OCI-LY7 (cell line): Measurements from ENCODE around the gene VPS35L. TPM values are rescaled to one million over a fixed set of nuclear protein-coding genes. Genes with fewer than 3 reads are reported as not detected.

Experiments used
- BruUV-seq: library from RNA; stranded (reverse); fragments of 400-500 nt; replicated peaks from 2 replicates; lab custom pipeline; 2021; lab: Mats Ljungman, UMichigan
- CTCF ChIA-PET: fragments of 300-600 bp; sonication (Branson Sonifier 250); formaldehyde crosslinking; loops from one replicate; lab custom pipeline; 2022; ENCODE audit warnings: antibody characterized with exemption; ENCODE audit not compliant: unreplicated experiment; lab: Charles Lee
- POLR2A ChIA-PET: fragments of 300-600 bp; sonication (Branson Sonifier 250); formaldehyde crosslinking; loops from one replicate; lab custom pipeline; 2022; ENCODE audit warnings: antibody characterized with exemption; lab: Charles Lee
- DNase-seq: peaks from one replicate; pipeline ENCODE4 v3.0.0-alpha.2; 2015; ENCODE audit warnings: low spot score
- H2AFZ ChIP-seq: fragments of 200-600 bp; sonication (generic), shearing (Covaris generic); 2 replicates; pipeline ENCODE4 v1.6.1; 2014; ENCODE audit warnings: mild to moderate bottlenecking, antibody characterized with exemption, low read length, moderate library complexity
- H3K27ac ChIP-seq: fragments of 200-600 bp; sonication (generic); 2 replicates; pipeline ENCODE4 v1.5.1; 2014; ENCODE audit warnings: mixed run types, low read depth, mild to moderate bottlenecking, moderate library complexity, low read length, inconsistent platforms; ENCODE audit not compliant: poor library complexity, severe bottlenecking
- H3K36me3 ChIP-seq: fragments of 200-600 bp; sonication (generic); 2 replicates; pipeline ENCODE4 v1.6.1; 2014; ENCODE audit warnings: mild to moderate bottlenecking, antibody characterized with exemption, low read length, moderate library complexity, mixed read lengths; ENCODE audit not compliant: insufficient read depth
- H3K4me1 ChIP-seq: fragments of 200-600 bp; sonication (generic); 2 replicates; pipeline ENCODE4 v1.5.1; 2014; ENCODE audit warnings: mild to moderate bottlenecking, low read length; ENCODE audit not compliant: insufficient read depth, poor library complexity, severe bottlenecking
- H3K4me2 ChIP-seq: fragments of 200-600 bp; sonication (generic); 2 replicates; pipeline ENCODE4 v1.6.1; 2014; ENCODE audit warnings: mild to moderate bottlenecking, low read length
- H3K4me3 ChIP-seq: fragments of 200-600 bp; sonication (generic); 2 replicates; pipeline ENCODE4 v1.5.1; 2014; ENCODE audit warnings: mild to moderate bottlenecking, low read depth, low read length; ENCODE audit not compliant: poor library complexity, severe bottlenecking
- H3K79me2 ChIP-seq: fragments of 200-600 bp; sonication (generic); 2 replicates; pipeline ENCODE4 v1.6.1; 2016; ENCODE audit warnings: low read depth, mild to moderate bottlenecking, low read length, moderate library complexity, mixed read lengths; ENCODE audit not compliant: insufficient read depth
- H3K9me2 ChIP-seq: fragments of 200-600 bp; sonication (generic); 2 replicates; pipeline ENCODE4 v1.6.1; 2016; ENCODE audit warnings: mild to moderate bottlenecking, low read length, mixed read lengths; ENCODE audit not compliant: insufficient read depth
- H3K9me3 ChIP-seq: fragments of 200-600 bp; sonication (generic); 2 replicates; pipeline ENCODE4 v1.6.1; 2014; ENCODE audit warnings: mild to moderate bottlenecking, mixed run types, low read length, mixed read lengths
- H4K20me1 ChIP-seq: fragments of 200-600 bp; sonication (generic); 2 replicates; pipeline ENCODE4 v1.6.1; 2014; ENCODE audit warnings: mild to moderate bottlenecking, antibody characterized with exemption, low read length, moderate library complexity, mixed read lengths; ENCODE audit not compliant: insufficient read depth
- EZH2phosphoT487 ChIP-seq: fragments of 200-600 bp; sonication (generic); IDR thresholded peaks from 2 replicates; pipeline ENCODE4 v1.6.1; 2018; ENCODE audit warnings: low read depth, borderline replicate concordance, mild to moderate bottlenecking, mixed run types, antibody characterized with exemption, low read length, moderate library complexity, mixed read lengths
- intact Hi-C: fragments of 100-400 bp; cut with micrococcal nuclease; formaldehyde crosslinking; loops from one replicate; pipeline ENCODE4 v1.10.0; 2022; ENCODE audit not compliant: unreplicated experiment
- total RNA-seq, 2 experiments: library from RNA; depleted of rRNA in 1 of 2; stranded (reverse); fragments of >200 nt in 1 of 2; shearing (Covaris generic) in 1 of 2; gene quantifications; 2 replicates each; pipeline ENCODE4 v1.2.3, GENCODE V29; 2014 to 2022
- TF ChIP-seq, protein P1 (sequence below): fragments of 200-600 bp; sonication (generic); conservative IDR thresholded peaks from 2 replicates; pipeline ENCODE4 v1.5.1; 2014; ENCODE audit warnings: mild to moderate bottlenecking, antibody characterized with exemption, low read length, moderate library complexity, mixed read lengths

VPS35L gene
- total RNA-seq, 2 experiments from 2014 or later: 16.5 to 65.2 TPM

DNA sequence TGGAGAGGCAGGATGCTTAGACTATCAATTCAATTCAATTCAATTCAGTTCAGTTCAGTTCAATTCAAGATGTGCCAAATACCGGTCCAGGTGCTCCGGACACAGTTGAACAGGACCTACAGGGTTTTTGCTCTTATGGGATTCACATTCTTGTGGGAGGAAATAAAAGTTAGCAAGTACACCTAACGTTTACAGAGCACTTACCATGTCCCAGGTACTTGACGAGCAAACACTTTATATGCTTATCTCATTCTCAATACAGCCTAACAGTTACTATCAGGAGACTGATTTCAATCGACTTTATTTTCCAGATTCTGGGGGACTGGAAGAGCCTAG is 33.1 kb upstream of the VPS35L start:
- no peaks in the 10 kb centered on the region; the same call in 1 of the 2 replicates for H4K20me1 ChIP-seq
- BruUV-seq: no TSS peak
- peaks cover 73% of the 10 kb centered on the region for H3K79me2 ChIP-seq
- POLR2A ChIA-PET: no interaction called here
- H3K9me3 ChIP-seq: no peaks in the 10 kb centered on the region
- peaks cover 54% of the 10 kb centered on the region for H3K4me1 ChIP-seq
- H3K36me3 ChIP-seq: peaks cover 16% of the 10 kb centered on the region; the same call in 1 of the 2 replicates
- peak overlapping the region; percentile 86 for H3K4me2 ChIP-seq
- H3K4me3 ChIP-seq: peak overlapping the region; percentile 83
- H2AFZ ChIP-seq: peak overlapping the region; percentile 81
- H3K9me2 ChIP-seq: no peaks in the 10 kb centered on the region
- CTCF ChIA-PET: no interaction called here
- peak; percentile 18 for DNase-seq
- no peak for TF ChIP-seq EZH2phosphoT487
- TF ChIP-seq, protein P1, sequence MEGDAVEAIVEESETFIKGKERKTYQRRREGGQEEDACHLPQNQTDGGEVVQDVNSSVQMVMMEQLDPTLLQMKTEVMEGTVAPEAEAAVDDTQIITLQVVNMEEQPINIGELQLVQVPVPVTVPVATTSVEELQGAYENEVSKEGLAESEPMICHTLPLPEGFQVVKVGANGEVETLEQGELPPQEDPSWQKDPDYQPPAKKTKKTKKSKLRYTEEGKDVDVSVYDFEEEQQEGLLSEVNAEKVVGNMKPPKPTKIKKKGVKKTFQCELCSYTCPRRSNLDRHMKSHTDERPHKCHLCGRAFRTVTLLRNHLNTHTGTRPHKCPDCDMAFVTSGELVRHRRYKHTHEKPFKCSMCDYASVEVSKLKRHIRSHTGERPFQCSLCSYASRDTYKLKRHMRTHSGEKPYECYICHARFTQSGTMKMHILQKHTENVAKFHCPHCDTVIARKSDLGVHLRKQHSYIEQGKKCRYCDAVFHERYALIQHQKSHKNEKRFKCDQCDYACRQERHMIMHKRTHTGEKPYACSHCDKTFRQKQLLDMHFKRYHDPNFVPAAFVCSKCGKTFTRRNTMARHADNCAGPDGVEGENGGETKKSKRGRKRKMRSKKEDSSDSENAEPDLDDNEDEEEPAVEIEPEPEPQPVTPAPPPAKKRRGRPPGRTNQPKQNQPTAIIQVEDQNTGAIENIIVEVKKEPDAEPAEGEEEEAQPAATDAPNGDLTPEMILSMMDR: no peak
- intact Hi-C loops: loop anchor here (2.0 to 5.0 kb wide), 3 partner anchors 32 to 455 kb away; partner anchors contain the start of genes COQ7 and VPS35L
- H3K27ac ChIP-seq: peak overlapping the region; percentile 70

- BruUV-seq: no TSS peak
- Histone ChIP-seq H3K9me3 (no peaks in the 10 kb centered on the region), H3K9me2 (no peaks in the 10 kb centered on the region), H3K27ac (peak overlapping the region; percentile 70), H2AFZ (peak overlapping the region; percentile 81), H3K4me3 (peak overlapping the region; percentile 83), H3K4me2 (peak overlapping the region; percentile 86), H3K4me1 (peaks cover 54% of the 10 kb centered on the region), H3K36me3 (peaks cover 17% of the 10 kb centered on the region), H3K79me2 (peaks cover 76% of the 10 kb centered on the region), H4K20me1 (no peaks in the 10 kb centered on the region; the same call in 1 of the 2 replicates)
- TF ChIP-seq, protein P1: no peak
- no peak for TF ChIP-seq EZH2phosphoT487
- ChIA-PET CTCF (no interaction called here), POLR2A (no interaction called here)
- DNase-seq: peak; percentile 38
- intact Hi-C loops: loop anchor here (2.0 to 5.0 kb wide), 3 partner anchors 32 to 455 kb away; partner anchors contain the start of genes COQ7 and VPS35L
Observed at GRCh38 chr16:19522760-19523159, 32.7 kb upstream of the VPS35L start.

DNA sequence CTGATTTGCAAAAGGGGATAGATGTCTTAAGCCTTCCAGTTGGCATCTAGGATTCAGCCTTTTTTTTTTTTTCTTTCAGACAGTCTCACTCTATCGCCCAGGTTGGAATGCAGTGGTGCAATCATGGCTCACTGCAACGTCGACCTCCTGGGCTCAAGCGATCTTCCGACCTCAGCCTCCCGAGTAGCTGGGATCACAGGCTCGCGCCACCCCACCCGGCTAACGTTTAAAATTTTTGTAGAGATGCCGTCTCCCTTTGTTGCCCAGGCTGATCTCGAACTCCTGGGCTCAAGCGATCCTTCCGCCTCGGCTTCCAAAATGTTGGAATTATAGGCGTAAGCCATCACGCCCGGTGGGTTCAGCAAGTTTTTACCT is 32.3 kb upstream of the VPS35L start:
- no TSS peak for BruUV-seq
- Histone ChIP-seq H3K4me1 (peaks cover 54% of the 10 kb centered on the region), H3K36me3 (peaks cover 21% of the 10 kb centered on the region), H3K27ac (peak overlapping the region; percentile 70), H3K9me2 (no peaks in the 10 kb centered on the region), H3K4me3 (no peak overlapping the region), H3K9me3 (no peaks in the 10 kb centered on the region), H3K79me2 (peaks cover 76% of the 10 kb centered on the region), H4K20me1 (no peaks in the 10 kb centered on the region; the same call in 1 of the 2 replicates), H3K4me2 (peak overlapping the region; percentile 86), H2AFZ (peak overlapping the region; percentile 81; the same call in 1 of the 2 replicates)
- TF ChIP-seq, protein P1: no peak
- no peak for TF ChIP-seq EZH2phosphoT487
- CTCF ChIA-PET: no interaction called here
- DNase-seq: no peak
- POLR2A ChIA-PET: interaction anchor here (0.7 to 3.7 kb wide), 3 partner anchors 20 to 394 kb away, joined by 3 to 26 read pairs (median 3); partner anchors contain the start of gene VPS35L
- intact Hi-C loops: loop anchor here (2.0 to 5.0 kb wide), 3 partner anchors 32 to 456 kb away; partner anchors contain the start of genes COQ7 and VPS35L
